Endodermal cell (in vitro differentiated cells): ENCODE data around the gene MGAT5. TPM values are rescaled to one million over a fixed set of nuclear protein-coding genes. Genes with fewer than 3 reads are reported as not detected.

Source experiments
- DNase-seq: peaks from one replicate; pipeline ENCODE4 v3.0.0-alpha.2; 2017
- H3K27ac ChIP-seq: 2 replicates; pipeline ENCODE4 v1.5.1; 2013; ENCODE audit warnings: mild to moderate bottlenecking, low read depth, low read length, moderate library complexity
- H3K27me3 ChIP-seq: 2 replicates; pipeline ENCODE4 v1.6.1; 2013; ENCODE audit warnings: mild to moderate bottlenecking, low read length, moderate library complexity; ENCODE audit not compliant: insufficient read depth, control insufficient read depth, poor library complexity, severe bottlenecking
- H3K36me3 ChIP-seq: 2 replicates; pipeline ENCODE4 v1.7.0; 2013; ENCODE audit warnings: mild to moderate bottlenecking, low read length, moderate library complexity; ENCODE audit not compliant: control insufficient read depth, insufficient read depth
- H3K4me1 ChIP-seq: one replicate; pipeline ENCODE4 v1.7.0; 2013; ENCODE audit warnings: low read length; ENCODE audit not compliant: control insufficient read depth, insufficient read depth
- H3K4me3 ChIP-seq: 2 replicates; pipeline ENCODE4 v1.5.1; 2013; ENCODE audit warnings: mild to moderate bottlenecking, low read length, moderate library complexity
- H3K9ac ChIP-seq: 2 replicates; pipeline ENCODE4 v1.6.1; 2013; ENCODE audit warnings: mild to moderate bottlenecking, low read length, moderate library complexity; ENCODE audit not compliant: poor library complexity, severe bottlenecking; ENCODE audit errors: extremely low read depth
- H3K9me3 ChIP-seq: 2 replicates; pipeline ENCODE4 v1.6.1; 2013; ENCODE audit warnings: mild to moderate bottlenecking, low read length, moderate library complexity; ENCODE audit not compliant: control insufficient read depth
- H3K27ac Mint-ChIP-seq: 2 replicates; pipeline ENCODE4 v1.8.0; 2020; ENCODE audit warnings: mixed read lengths
- H3K27me3 Mint-ChIP-seq: 2 replicates; pipeline ENCODE4 v1.8.0; 2021; ENCODE audit warnings: mild to moderate bottlenecking, mixed read lengths; ENCODE audit not compliant: insufficient read depth
- H3K36me3 Mint-ChIP-seq: 2 replicates; pipeline ENCODE4 v1.8.0; 2020; ENCODE audit warnings: low read depth, mixed read lengths
- H3K4me1 Mint-ChIP-seq: 2 replicates; pipeline ENCODE4 v1.8.0; 2020; ENCODE audit warnings: mixed read lengths
- H3K4me3 Mint-ChIP-seq: 2 replicates; pipeline ENCODE4 v1.8.0; 2020; ENCODE audit warnings: mild to moderate bottlenecking, moderate library complexity, mixed read lengths
- H3K9me3 Mint-ChIP-seq: 2 replicates; pipeline ENCODE4 v1.8.0; 2020; ENCODE audit warnings: mild to moderate bottlenecking, mixed read lengths
- CTCF ChIP-seq: fragments of 200-600 bp; sonication (generic); conservative IDR thresholded peaks from 2 replicates; pipeline ENCODE4 v1.5.0; 2021; ENCODE audit warnings: antibody characterized with exemption, mild to moderate bottlenecking
- WGBS, 2 experiments: methylation state at CpG; one replicate each; pipeline versions ENCODE4 v1.1.5 to v1.1.7; 2013; ENCODE audit warnings: missing lambda C conversion rate in 2 of 2, mixed read lengths in 1 of 2; ENCODE audit not compliant: insufficient coverage in 1 of 2, insufficient read length in 1 of 2; 5-methylcytosine and 5-hydroxymethylcytosine counted together
- total RNA-seq, 2 donors: library from RNA; stranded (reverse); fragmentation: NEBNext Ultra II Directional in 1 of 2; extraction: Animal tissue kit (Norgen Biotek cat#: 25700) in 1 of 2; gene quantifications; 2 replicates in 1 of 2; 3 replicates in 1 of 2; pipeline ENCODE4 v1.2.1, GENCODE V29; 2021

The MGAT5 gene
- total RNA-seq, 2 donors from 2014 or later: 57.2 to 78.4 TPM

GRCh38 chr2:134241911-134242310 is 12.0 kb upstream of the MGAT5 start:
- Histone ChIP-seq H3K9me3 (no peaks in the 10 kb centered on the region), H3K27ac (no peak overlapping the region), H3K4me3 (no peak overlapping the region), H3K9ac (no peak overlapping the region), H3K4me1 (no peaks in the 10 kb centered on the region), H3K36me3 (no peaks in the 10 kb centered on the region), H3K27me3 (no peaks in the 10 kb centered on the region)
- Mint-ChIP-seq H3K4me3 (no peak overlapping the region), H3K27ac (no peak overlapping the region), H3K27me3 (no peaks in the 10 kb centered on the region), H3K9me3 (no peaks in the 10 kb centered on the region), H3K36me3 (no peaks in the 10 kb centered on the region), H3K4me1 (peaks cover 10% of the 10 kb centered on the region)
- no peak for TF ChIP-seq CTCF
- WGBS, 2 experiments: 100% methylated on average over 1 to 2 of the region's 2 CpGs
- DNase-seq: no peak

- Mint-ChIP-seq H3K36me3 (no peaks in the 10 kb centered on the region), H3K27ac (no peak overlapping the region), H3K4me1 (peaks cover 15% of the 10 kb centered on the region), H3K4me3 (no peak overlapping the region), H3K27me3 (no peaks in the 10 kb centered on the region), H3K9me3 (no peaks in the 10 kb centered on the region)
- TF ChIP-seq CTCF: no peak
- Histone ChIP-seq H3K9me3 (no peaks in the 10 kb centered on the region), H3K27ac (no peak overlapping the region), H3K4me3 (no peak overlapping the region), H3K27me3 (no peaks in the 10 kb centered on the region), H3K4me1 (no peaks in the 10 kb centered on the region), H3K9ac (no peak overlapping the region), H3K36me3 (no peaks in the 10 kb centered on the region)
- DNase-seq: no peak
- 91% methylated on average over 1 of the region's 1 CpG; no CpG with 5 or more reads in 1 of the 2 experiments for WGBS, 2 experiments
These were observed 10.6 kb upstream of the MGAT5 start for GRCh38 chr2:134243244-134243643.

GRCh38 chr2:134244086-134244485 is 9.8 kb upstream of the MGAT5 start:
- H3K4me3 ChIP-seq: no peak overlapping the region
- DNase-seq: no peak
- Mint-ChIP-seq H3K27ac (no peak overlapping the region), H3K4me3 (no peak overlapping the region), H3K9me3 (no peaks in the 10 kb centered on the region), H3K36me3 (no peaks in the 10 kb centered on the region), H3K4me1 (peaks cover 15% of the 10 kb centered on the region), H3K27me3 (no peaks in the 10 kb centered on the region)
- WGBS, 2 experiments: 86 to 96% methylated on average over 1 to 2 of the region's 2 CpGs
- no peaks in the 10 kb centered on the region for H3K9me3 ChIP-seq
- no peak overlapping the region for H3K9ac ChIP-seq
- H3K36me3 ChIP-seq: no peaks in the 10 kb centered on the region
- no peaks in the 10 kb centered on the region for H3K27me3 ChIP-seq
- H3K4me1 ChIP-seq: no peaks in the 10 kb centered on the region
- H3K27ac ChIP-seq: no peak overlapping the region
- TF ChIP-seq CTCF: no peak
